ENCODE measurements around the gene SH3BP5L. TPM values are rescaled to one million over a fixed set of nuclear protein-coding genes. Genes with fewer than 3 reads are reported as not detected.

SH3BP5L gene
- total and polyA plus RNA-seq, 5 experiments from 2014 or later = 1.6 to 29.9 (median 3.5) TPM

GRCh38 chr1:248782416-248783141, 43.1 kb downstream of the SH3BP5L start:
- Mint-ChIP-seq H3K27me3 (peaks cover 11 to 34% (median 15%) of the 10 kb centered on the region in 5 donors), H3K36me3 (peaks cover 0 to 26% (median 12%) of the 10 kb centered on the region in 3 donors), H3K9me3 (peaks cover 0 to 39% (median 14%) of the 10 kb centered on the region in 9 donors), H3K4me1 (peaks cover 0 to 18% (median 1%) of the 10 kb centered on the region in 4 donors), H3K4me3 (no peak overlapping the region), H3K27ac (no peak overlapping the region)
- POLR2A ChIA-PET = no interaction called here
- ATAC-seq = no peak
- no peak for DNase-seq

- Mint-ChIP-seq H3K4me1 (peaks cover 0 to 4% (median 0%) of the 10 kb centered on the region in 4 donors), H3K9me3 (peaks cover 0 to 58% (median 25%) of the 10 kb centered on the region in 9 donors), H3K27ac (no peak overlapping the region), H3K4me3 (no peak overlapping the region), H3K27me3 (peaks cover 9 to 34% (median 13%) of the 10 kb centered on the region in 5 donors), H3K36me3 (peaks cover 0 to 39% (median 21%) of the 10 kb centered on the region in 3 donors)
- POLR2A ChIA-PET = no interaction called here
- DNase-seq (no peak), ATAC-seq (no peak)
Measured at GRCh38 chr1:248779350-248779749, 46.4 kb downstream of the SH3BP5L start.

GRCh38 chr1:248778906-248779305, 46.8 kb downstream of the SH3BP5L start:
- Mint-ChIP-seq H3K4me3 (no peak overlapping the region), H3K9me3 (peaks cover 0 to 58% (median 25%) of the 10 kb centered on the region in 9 donors), H3K27ac (no peak overlapping the region), H3K27me3 (peaks cover 9 to 34% (median 13%) of the 10 kb centered on the region in 5 donors), H3K4me1 (peaks cover 0 to 4% (median 0%) of the 10 kb centered on the region in 4 donors), H3K36me3 (peaks cover 0 to 39% (median 21%) of the 10 kb centered on the region in 3 donors)
- no peak for DNase-seq
- POLR2A ChIA-PET = no interaction called here
- ATAC-seq = no peak

GRCh38 chr1:248776991-248777390, 48.7 kb downstream of the SH3BP5L start:
- POLR2A ChIA-PET = no interaction called here
- Mint-ChIP-seq H3K4me3 (no peak overlapping the region), H3K27me3 (peaks cover 8 to 17% (median 11%) of the 10 kb centered on the region in 5 donors), H3K36me3 (peaks cover 0 to 39% (median 21%) of the 10 kb centered on the region in 3 donors), H3K4me1 (peaks cover 0 to 3% (median 0%) of the 10 kb centered on the region in 4 donors), H3K9me3 (peaks cover 0 to 58% (median 24%) of the 10 kb centered on the region in 9 donors), H3K27ac (no peak overlapping the region)
- no peak for ATAC-seq
- no peak for DNase-seq

GRCh38 chr1:248775441-248775840, 50.3 kb downstream of the SH3BP5L start:
- Mint-ChIP-seq H3K27ac (no peak overlapping the region), H3K4me3 (no peak overlapping the region), H3K9me3 (peaks cover 0 to 44% (median 15%) of the 10 kb centered on the region in 9 donors), H3K36me3 (peaks cover 0 to 25% (median 12%) of the 10 kb centered on the region in 3 donors), H3K4me1 (peaks cover 0 to 3% (median 0%) of the 10 kb centered on the region in 4 donors), H3K27me3 (peaks cover 0 to 10% (median 7%) of the 10 kb centered on the region in 5 donors)
- DNase-seq (no peak), ATAC-seq (no peak)
- POLR2A ChIA-PET = no interaction called here

Small RNA genes lying within 50 kb of the gene (microRNA-seq; reads per million reads assigned to microRNA genes)
- gene MIR3124 (ENCODE audit: borderline microRNAs expressed) = 1.4 reads per million

Other genes starting within 250 kb of the SH3BP5L start
- not detected for gene OR2T10, start 228.2 kb downstream of the SH3BP5L start, total RNA-seq
- gene OR2T10, start 228.2 kb downstream of the SH3BP5L start, polyA plus RNA-seq = not detected
- gene OR2T11, start 190.8 kb downstream of the SH3BP5L start, total RNA-seq = not detected
- gene OR2T11, start 190.8 kb downstream of the SH3BP5L start, polyA plus RNA-seq = not detected
- not detected for gene OR2T35, start 180.6 kb downstream of the SH3BP5L start, total RNA-seq
- not detected for gene OR2T35, start 180.6 kb downstream of the SH3BP5L start, polyA plus RNA-seq
- gene OR2T27, start 170.4 kb downstream of the SH3BP5L start, total RNA-seq = not detected
- not detected for gene OR2T27, start 170.4 kb downstream of the SH3BP5L start, polyA plus RNA-seq
- gene OR14I1, start 123.1 kb downstream of the SH3BP5L start, total RNA-seq = not detected
- not detected for gene OR14I1, start 123.1 kb downstream of the SH3BP5L start, polyA plus RNA-seq
- gene LYPD8, start 70.2 kb downstream of the SH3BP5L start, total RNA-seq = not detected
- not detected for gene LYPD8, start 70.2 kb downstream of the SH3BP5L start, polyA plus RNA-seq
- 10 to 100 TPM; 35.8 to 37.2 TPM for gene ZNF672, start 12.3 kb upstream of the SH3BP5L start, total RNA-seq
- 10 to 100 TPM; 17.9 to 25.6 (median 19.6) TPM for gene ZNF672, start 12.3 kb upstream of the SH3BP5L start, polyA plus RNA-seq
- 10 to 100 TPM; 68.9 to 69.6 TPM for gene ZNF692, start 33.2 kb upstream of the SH3BP5L start, total RNA-seq
- 1 to 10 TPM; 5.2 to 9.3 (median 5.9) TPM for gene ZNF692, start 33.2 kb upstream of the SH3BP5L start, polyA plus RNA-seq
- gene PGBD2, start 80.3 kb upstream of the SH3BP5L start, total RNA-seq = 10 to 100 TPM; 14.3 to 14.5 TPM
- gene PGBD2, start 80.3 kb upstream of the SH3BP5L start, polyA plus RNA-seq = 1 to 10 TPM; 5.3 to 9.9 (median 6.5) TPM

All from naive thymus-derived CD8-positive, alpha-beta T cell (primary cell).